HL-60 (cell line): Measurements from ENCODE around the gene SGMS1.

ENCODE experiments used
- DNase-seq, 2 experiments: peaks; one replicate each; pipeline ENCODE4 v3.0.0-alpha.2; 2010 to 2020; ENCODE audit warnings: low read depth in 1 of 2, low spot score in 1 of 2
- H3K27ac ChIP-seq: fragments of 250-450 bp; sonication (Bioruptor Pico); replicated peaks from 2 replicates; pipeline ENCODE4 v1.5.1; 2020; ENCODE audit warnings: mild to moderate bottlenecking, moderate library complexity
- H3K27me3 ChIP-seq: fragments of 250-450 bp; sonication (Bioruptor Pico); 2 replicates; pipeline ENCODE4 v1.5.1; 2021; ENCODE audit warnings: mild to moderate bottlenecking, moderate library complexity; ENCODE audit not compliant: insufficient read depth, poor library complexity, severe bottlenecking
- H3K4me3 ChIP-seq: replicated peaks from 2 replicates; pipeline ENCODE4 v1.5.1; 2011; ENCODE audit warnings: mild to moderate bottlenecking, control low read depth, low read length; ENCODE audit not compliant: insufficient read depth
- CTCF ChIP-seq: IDR thresholded peaks from one replicate; pipeline ENCODE4 v1.5.1; 2011; ENCODE audit warnings: low read length, control low read depth, inconsistent platforms; ENCODE audit not compliant: insufficient read depth
- GABPA ChIP-seq: IDR thresholded peaks from 2 replicates; pipeline ENCODE4 v1.6.1; 2012; ENCODE audit warnings: low read depth
- POLR2AphosphoS5 ChIP-seq: IDR thresholded peaks from 2 replicates; pipeline ENCODE4 v1.6.1; 2012; ENCODE audit warnings: low read depth
- REST ChIP-seq: IDR thresholded peaks from 2 replicates; pipeline ENCODE4 v1.6.1; 2012; ENCODE audit warnings: low read depth; ENCODE audit not compliant: insufficient replicate concordance
- SPI1 ChIP-seq: IDR thresholded peaks from 2 replicates; pipeline ENCODE4 v1.6.1; 2012; ENCODE audit warnings: low read depth, mild to moderate bottlenecking, borderline replicate concordance

The SGMS1 gene

GRCh38 chr10:50420196-50420595 lies 203.6 kb downstream of the SGMS1 start:
- Histone ChIP-seq H3K4me3 (no peak overlapping the region), H3K27ac (no peak overlapping the region), H3K27me3 (no peaks in the 10 kb centered on the region)
- no peak for DNase-seq
- no peak for TF ChIP-seq POLR2AphosphoS5
- TF ChIP-seq SPI1, result no peak
- TF ChIP-seq REST, result no peak
- TF ChIP-seq GABPA, result no peak
- no peak for TF ChIP-seq CTCF

- no peaks in the 10 kb centered on the region for H3K27me3 ChIP-seq
- DNase-seq, result no peak
- no peak overlapping the region for H3K27ac ChIP-seq
- no peak overlapping the region for H3K4me3 ChIP-seq
- no peak for TF ChIP-seq POLR2AphosphoS5
- no peak for TF ChIP-seq SPI1
- TF ChIP-seq CTCF, result no peak
- TF ChIP-seq REST, result no peak
- no peak for TF ChIP-seq GABPA
Observed at GRCh38 chr10:50419756-50420155, 204.0 kb downstream of the SGMS1 start.

- no peak overlapping the region for H3K4me3 ChIP-seq
- H3K27ac ChIP-seq, result no peak overlapping the region
- DNase-seq, result no peak
- TF ChIP-seq SPI1, result no peak
- TF ChIP-seq REST, result no peak
- TF ChIP-seq GABPA, result no peak
- no peak for TF ChIP-seq CTCF
- no peak for TF ChIP-seq POLR2AphosphoS5
- no peaks in the 10 kb centered on the region for H3K27me3 ChIP-seq
Observed at GRCh38 chr10:50419091-50419490, 204.7 kb downstream of the SGMS1 start.
